Measurements from ENCODE around the gene GRIN3A.

GRIN3A gene

DNA sequence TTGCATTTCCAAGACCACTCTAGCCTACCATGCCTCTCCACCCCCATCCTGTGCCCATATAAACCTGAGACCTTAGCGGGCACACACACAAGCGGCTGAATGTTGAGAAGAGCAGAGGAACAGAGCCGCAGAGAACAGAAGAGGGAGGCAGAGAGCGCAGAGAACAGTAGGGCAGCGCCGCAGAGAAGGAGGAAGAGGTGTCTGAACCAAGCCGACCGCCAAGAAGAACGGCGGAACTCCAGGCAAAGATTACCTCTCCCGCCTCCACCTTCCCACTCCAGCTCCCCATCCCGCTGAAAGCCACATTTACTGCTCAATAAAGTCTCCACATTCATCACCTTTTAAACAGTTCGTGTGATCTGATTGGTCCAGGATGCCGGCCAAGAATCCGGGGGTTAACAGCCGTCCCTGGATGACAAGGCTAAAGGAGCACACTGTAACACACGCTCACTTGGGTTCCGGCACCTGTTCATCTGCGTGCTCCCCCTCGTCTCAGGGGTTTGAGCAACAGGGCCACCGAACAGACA, 33.2 kb downstream of the GRIN3A start:
- no peak for DNase-seq (ENCODE audit: low read depth)

DNA sequence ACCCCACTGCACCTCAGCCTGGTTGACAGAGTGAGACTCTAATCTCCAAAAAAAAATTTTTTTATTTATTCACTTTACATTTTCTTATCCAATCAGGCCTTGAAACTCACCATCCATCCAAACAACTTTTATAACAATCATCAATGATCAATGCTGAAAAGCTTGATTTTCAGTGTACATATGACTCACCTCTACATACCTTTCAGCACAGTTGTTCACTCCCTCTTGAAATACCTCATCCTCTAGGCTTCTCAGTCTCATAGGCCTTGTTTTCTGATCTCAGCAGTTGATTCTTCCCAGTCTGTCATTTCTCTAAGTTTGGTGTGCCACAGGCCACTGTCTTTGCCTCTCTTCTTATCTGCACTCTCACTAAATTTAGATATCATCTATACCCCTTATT, 36.2 kb downstream of the GRIN3A start:
- no peak for DNase-seq (ENCODE audit: low read depth)

DNA sequence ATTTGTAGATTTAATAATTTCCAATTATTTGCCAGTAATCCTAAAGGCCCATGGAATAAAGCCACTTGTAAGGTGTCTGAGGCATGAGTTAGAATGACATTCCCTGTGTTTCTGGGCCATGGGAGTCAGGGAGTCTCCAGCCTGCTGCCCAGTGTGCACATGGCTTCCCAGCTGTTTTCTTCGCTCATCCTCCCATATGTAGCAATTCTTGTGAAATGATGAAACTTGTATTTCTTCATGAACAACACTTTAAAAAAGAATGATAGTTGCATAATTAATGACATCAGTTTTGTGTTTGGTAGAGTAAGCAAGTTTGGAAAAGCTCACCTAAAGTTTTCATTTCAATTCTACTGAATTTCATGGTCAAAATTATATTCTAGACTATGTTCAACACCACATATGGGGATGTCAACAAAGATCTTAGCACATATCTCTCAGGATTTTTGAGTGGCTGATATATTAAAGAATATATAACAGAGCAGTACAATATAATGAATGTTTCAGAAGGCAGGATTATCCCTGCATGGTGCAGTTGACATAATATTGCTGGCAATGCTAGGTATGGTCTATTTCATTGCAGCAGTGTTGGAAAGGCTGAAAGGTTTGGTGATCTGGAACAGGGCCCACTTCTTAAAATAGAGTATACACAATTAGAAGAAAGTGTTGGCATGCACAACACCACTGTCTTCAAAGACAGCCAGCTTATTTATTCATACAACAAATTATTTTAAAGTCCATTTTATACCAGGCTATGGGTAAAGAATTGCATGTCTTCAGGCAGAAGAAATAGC, 44.7 kb downstream of the GRIN3A start:
- no peak for DNase-seq (ENCODE audit: low read depth)

DNA sequence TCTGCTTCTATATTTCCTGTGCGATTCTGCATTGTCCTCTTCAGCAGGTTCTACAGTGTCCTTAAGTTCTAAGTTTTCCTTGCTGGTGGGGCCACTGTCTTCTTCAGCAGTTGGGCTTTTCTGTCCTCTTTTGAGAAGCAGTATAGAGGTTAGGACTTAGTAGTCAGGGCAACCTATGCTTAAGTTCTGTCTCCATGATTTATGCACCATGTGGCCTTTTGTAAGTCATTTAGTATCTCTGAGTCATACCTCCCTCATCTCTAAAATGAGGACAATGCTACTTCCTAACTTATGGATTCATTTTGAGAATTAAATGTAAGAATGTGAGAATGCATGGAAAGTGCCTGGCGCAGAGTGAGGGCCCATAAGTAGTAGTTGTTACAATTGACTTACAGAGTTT, 46.8 kb downstream of the GRIN3A start:
- no peak for DNase-seq (ENCODE audit: low read depth)

DNA sequence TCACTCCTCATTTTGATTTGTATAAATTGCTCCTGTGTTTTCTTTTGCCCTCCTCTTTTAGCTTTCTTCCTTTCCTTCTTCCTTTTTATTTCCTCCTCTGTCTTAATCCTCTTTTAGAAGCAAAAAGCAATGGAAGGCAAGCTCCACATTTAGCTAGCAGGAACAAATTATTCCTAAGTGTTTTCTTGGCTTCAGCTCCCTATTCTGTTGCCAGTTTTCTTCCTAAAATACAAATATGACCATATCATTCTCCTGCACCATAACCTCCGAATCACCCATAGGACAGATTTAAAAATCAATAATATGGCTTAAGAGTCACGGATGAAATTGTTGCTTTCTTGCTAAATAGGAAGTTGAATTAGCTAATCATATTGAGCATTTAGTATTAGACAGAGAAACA, 49.4 kb downstream of the GRIN3A start:
- DNase-seq (ENCODE audit: low read depth), result no peak

DNA sequence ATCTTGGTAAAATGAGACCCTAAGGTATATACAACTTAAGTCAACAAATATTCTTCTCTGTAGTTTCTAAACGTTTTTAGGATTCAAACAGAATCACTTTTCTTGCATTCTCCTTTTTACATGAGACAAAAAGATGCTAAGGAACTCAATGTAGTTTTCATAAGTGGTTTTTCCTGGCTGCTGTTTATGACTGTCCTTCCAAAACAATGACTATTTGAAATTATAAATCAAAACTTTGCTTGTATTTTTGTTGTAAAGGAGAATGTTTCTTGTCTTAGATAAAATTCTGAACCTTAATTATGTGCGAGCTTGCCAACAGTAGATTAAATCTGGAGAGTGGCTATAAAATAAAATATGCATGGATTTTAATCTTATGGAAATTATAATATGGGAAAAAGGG, 53.8 kb downstream of the GRIN3A start:
- no peak for DNase-seq (ENCODE audit: low read depth)

DNA sequence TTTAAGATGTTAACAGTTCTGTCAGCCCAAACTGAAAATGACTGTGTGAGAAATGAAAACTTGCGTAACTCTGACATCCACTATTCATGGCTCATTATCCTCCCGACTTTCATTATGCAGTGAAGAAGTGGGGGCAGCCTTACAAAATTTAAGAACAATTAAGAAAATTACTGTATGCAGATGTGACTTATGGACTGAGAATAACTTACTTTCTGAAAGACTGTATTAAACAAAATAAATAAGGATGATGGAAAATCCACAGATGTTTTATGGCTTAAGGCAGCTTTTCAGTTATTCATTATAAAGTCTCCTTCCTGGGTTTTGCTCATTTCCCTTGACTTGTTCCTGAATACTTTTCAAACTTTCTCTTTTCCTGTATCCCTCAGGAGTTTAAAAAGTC, 55.2 kb downstream of the GRIN3A start:
- DNase-seq (ENCODE audit: low read depth), result no peak

DNA sequence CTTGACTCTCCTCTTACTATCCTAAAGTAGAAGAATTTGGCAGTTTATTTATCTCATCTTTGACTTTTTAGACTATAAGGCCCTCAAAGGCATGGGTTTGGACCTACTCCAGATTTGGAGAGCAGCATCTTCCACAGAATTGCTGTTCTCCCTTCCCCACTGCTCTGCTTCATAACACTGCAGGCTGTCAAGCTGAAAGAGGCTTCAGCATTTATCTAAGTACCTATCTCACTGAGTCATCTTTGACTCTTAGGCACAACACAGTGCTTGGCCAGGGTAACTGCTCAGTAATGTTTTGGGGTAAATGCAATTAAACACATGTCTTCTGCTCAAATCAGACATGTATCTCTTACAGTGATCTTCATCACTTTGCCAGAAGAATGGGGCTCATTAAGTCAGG, 60.6 kb downstream of the GRIN3A start:
- no peak for DNase-seq (ENCODE audit: low read depth)

DNA sequence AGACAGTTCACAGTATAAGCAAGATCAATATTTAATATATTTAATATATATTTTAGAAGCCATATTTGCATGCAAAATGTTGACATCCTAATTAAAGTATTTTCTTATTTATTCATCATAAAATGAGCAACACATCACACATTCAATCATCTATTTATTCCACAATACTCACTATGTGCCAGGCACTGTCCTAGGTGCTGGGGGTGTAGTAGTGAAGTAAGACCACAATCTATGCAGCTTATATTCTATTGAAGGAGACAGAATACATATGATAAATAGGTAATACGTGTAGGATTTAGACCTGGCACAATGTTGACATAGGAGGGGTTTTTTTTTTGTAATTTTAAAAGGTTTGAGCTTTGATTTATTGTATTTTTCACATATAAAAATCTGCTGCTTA, 63.1 kb downstream of the GRIN3A start:
- no peak for DNase-seq (ENCODE audit: low read depth)

DNA sequence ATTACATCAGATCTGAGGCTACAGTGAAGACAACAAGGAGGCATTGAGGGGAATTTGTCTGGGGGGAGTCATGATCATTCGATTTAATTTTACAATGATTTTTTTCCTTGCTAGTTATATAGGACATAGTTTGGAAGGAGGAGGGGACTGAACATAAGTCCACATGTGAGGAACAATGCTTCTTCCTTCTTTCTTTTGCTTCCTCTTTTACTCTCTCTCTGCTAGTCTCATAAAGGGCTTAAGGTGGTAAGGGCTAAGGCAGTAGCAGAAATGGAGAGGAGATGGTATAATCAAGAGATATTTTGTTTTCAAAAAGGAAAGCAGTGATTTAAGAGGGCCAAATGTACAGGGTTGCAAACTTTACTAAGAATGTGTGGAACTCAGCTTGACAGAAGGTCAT, 64.3 kb downstream of the GRIN3A start:
- DNase-seq (ENCODE audit: low read depth), result no peak

DNA sequence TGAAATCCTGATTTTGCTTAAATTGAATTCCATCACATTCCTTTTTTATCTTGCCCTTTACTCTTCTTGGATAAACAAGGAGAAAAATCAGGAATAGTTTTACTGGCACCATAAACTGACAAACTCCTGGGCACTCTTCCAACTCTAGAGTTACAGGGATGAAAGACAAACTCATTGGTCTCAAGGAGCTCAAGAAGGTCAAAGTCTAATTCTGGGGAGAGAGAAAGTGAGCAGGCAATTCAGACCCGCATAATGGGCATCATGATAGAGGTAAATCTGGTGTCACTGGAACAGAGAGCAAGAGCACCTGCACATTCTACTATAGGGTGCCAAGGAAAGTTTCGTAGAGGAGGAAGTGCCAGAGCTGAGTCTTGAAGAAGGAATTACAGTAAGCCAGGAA, 64.8 kb downstream of the GRIN3A start:
- no peak for DNase-seq (ENCODE audit: low read depth)

DNA sequence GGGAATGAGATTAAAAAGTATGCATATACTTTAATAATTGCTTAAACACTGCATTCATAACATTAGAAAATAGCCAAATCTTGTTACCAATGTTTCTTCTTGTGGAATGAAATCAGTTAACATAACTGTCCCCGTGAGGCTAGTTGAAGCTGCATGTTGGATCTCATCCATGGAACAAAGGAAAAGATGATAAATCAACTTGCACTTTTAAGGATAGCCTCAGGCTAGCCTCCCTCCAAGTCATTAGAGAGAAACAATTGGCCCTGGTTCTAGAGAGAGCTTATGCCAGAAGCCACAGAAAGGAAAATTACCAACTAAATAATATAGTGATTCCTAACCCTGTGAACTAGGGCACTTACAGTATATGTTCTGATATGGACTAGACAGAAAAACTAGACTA, 66.9 kb downstream of the GRIN3A start:
- no peak for DNase-seq (ENCODE audit: low read depth)

DNA sequence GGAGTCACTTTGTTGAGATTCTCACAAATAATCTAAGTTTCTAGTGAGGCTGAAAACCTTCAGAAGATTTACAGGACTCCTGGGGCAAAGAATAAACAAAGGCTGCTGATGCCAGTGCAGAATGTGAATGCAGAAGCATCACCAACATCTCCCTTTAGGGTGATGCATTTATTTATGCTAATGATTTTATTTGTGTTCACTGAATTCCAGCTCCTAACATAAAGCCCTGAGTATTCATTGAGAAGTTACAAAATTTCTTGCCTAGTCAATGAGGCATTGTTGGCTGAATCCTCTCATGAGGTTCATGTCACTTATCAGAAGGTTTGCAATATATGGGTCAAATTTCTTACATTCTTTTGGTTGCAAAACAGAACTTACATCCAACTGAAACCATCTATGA, 70.0 kb downstream of the GRIN3A start:
- DNase-seq (ENCODE audit: low read depth), result no peak

DNA sequence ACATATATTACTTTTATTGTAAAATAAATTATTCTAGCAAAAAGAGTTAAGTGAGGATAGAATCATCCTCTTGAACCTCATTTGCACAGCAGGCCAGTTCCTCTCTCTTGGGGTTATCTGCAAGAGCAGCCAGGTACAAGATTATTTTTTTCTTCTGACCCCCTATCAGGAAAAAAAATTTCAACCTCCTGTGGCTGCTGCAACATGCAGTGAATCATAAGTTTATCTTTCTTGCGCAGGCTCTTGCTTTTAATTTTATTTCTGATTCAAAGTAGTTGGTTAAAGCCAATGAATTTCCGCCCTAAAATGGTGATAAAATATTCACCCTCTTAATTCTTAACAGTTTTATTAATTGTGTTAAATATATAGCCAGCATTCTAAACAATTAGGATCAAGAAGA, 74.0 kb downstream of the GRIN3A start:
- no peak for DNase-seq (ENCODE audit: low read depth)

DNA sequence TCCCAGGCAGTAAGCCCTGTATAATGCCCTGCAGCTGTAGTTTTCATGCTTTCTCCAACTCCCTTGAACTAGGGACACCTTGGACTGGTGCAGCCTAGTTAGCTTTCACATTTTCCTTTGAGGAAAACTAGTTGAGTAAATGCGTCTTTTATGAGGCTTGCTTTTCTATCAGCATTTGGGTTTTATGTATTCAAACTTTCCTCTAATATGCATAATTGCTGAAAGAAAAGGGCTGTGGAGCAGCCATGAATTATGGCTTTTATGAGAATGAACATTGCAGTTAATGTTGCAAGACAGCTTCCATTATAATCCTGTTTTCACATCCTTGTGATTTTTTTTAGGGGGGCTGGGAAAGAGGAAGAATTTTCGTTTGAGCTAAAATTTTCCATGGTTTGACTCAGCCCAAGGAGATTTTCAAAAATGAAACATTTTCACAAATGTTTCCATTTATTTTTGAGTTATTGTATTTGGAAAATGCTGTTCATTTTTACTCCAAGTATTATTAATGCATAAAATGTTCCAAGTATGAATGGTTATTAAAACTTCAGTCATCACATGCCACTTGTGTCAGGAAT, 85.8 kb downstream of the GRIN3A start:
- DNase-seq (ENCODE audit: low read depth), result no peak

DNA sequence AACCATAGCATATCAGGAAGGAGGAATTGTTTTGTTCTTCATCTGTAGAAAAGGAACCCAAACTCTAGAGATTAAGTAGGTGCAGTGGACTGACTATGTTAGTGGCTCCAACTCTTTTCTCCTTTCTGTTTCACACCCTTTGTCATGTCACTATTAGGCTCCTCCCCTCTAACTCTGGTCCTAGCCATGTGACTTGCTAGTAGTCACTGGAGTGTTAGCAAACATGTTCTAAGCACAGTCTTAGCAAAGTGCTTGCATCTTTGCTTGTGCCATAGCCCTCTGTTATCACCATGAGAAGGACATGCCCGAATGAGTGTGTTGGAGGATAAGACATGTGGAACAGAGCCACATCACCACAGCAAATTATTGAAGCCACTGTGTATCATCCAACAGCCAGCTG, 88.3 kb downstream of the GRIN3A start:
- DNase-seq (ENCODE audit: low read depth), result no peak

DNA sequence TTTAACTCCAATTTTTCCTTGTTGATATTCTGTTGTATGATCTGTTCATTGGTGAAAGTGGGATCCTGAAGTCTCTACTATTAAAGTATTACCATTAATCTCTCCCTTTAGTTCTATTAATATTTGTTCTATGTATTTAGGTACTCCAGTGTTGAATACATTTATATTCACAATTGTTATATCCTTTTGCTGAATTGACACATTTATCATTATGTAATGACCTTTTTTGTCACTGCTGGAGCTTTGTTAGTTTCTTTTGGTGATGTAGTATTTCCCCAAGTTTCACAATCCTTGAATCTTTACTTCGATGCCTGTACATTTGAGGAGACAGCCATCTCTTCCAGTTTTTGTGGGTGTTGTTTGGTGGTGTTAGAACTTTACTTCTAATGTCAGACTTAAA, 90.0 kb downstream of the GRIN3A start:
- DNase-seq (ENCODE audit: low read depth), result no peak

DNA sequence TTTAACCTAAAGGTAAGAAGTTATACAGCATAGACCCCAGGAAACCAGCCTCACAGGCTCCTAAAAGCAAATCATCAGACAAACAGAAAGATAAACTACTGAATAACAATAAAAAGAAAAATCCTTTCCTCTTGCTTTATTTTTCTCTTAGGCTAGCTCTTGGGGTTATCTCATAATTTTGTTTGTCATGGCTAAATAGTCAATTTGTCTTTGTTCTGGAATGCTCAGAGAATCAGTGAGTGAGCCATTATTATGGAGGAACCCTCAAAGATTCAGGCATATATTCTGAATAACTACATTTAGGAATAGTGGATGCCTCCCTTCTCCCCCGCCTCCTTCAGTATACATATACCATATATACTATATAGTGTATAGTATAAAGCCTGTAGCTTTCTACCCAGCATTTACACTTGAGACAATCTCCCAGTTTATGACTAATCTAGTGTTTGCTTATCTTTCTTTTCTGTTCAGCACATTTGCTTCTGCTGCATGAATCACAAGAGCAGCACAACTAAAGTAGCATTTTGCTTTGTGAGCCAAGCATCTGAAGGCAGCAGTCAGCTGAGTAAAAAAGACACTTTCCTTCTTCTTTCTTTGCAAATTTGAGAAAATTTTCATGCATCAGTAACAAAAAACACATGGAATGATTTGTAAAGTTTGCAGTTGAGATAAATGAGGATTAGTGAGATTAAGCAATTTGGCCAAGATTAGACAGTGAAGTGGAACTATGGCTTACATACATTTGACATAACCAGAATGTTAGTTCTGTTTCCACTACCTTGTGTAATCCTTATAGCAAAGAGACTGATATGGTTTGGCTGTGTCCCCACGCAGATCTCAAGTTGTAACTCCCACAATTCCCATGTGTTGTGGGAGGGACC, 98.4 kb downstream of the GRIN3A start:
- no peak for DNase-seq (ENCODE audit: low read depth)

DNA sequence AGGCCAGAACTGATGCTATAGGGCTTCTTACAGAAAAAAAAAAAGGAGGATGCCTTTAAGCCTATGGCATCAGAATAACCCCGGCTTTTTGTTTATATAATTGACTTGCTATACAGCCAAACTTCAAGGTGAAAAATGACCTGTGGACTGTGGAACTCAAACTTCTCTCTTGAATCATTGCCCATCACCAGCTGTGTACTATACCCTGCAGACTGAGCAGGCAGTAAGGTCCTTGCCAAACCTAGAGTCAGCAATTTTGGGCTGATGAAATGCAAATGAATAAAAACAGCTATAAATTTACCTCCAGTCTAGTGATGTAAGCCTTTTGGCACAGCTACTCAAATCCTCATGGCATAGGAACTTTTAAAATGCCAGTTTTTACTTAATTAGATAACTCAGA, 99.1 kb downstream of the GRIN3A start:
- no peak for DNase-seq (ENCODE audit: low read depth)

DNA sequence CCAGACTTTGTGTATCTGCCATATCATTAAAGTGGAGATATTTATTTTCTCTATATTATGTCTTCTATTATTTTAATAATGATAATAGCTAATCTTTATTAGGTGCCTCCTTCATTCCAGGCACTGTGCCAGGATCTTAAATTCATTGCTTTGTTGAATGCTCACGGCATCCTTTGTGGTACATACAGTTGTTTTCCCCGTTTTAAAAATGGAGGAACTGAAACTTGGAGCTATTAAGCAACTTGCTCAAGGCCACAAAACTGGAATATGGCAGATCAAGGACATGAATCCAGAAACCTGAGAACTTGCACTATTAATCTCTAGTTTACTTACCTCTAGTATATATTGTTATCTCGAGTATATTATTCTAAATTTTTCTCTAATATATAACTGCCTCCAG, 102.2 kb downstream of the GRIN3A start:
- DNase-seq (ENCODE audit: low read depth), result no peak

DNA sequence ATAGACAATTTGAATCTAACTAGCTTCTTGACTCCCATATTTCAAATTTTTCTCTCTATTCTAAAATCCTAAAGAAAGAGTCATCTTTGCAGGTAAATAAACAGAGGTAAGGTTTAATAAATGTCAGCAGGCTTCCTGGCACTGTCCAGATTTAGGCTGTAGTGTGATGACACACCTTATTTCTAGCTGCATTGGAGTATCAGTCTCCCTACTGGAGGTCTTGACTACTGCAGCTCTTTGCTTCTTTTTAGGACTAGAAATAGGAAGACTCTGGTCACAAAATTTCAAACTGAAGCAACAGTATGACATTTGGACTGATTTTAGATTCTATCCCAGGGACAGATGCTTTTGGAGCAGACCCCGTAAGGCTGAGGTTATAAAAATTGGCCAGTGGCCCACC, 103.0 kb downstream of the GRIN3A start:
- no peak for DNase-seq (ENCODE audit: low read depth)

DNA sequence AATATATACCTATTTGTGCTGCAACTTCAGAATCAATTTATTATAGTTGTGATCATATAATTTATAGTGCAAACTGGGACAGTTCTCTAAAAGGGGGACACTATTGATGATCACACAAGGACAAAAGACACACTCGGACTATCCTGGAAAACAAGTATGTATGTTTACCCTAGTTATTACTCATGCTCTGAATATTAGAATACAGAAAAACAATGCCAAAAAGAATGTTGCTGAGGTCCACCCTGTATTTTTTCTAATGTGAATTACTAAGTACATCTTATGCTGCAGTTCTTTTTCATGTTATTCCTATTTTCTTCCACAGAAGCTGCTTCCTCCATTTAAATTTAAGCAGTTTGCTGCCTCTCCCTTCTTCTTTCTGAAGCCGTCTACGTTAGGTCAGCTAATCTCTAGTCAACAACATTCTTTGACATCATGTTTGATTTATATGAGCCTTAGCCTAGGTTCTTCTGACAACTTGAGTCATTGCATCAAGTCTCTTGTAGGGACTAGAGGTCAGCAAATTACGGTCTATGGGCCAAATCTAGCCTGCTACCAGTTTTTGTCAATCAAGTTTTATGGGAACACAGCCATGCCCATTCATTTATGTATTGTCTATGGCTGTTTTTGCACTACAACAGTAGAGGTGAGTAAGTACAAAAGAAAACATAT, 103.6 kb downstream of the GRIN3A start:
- DNase-seq (ENCODE audit: low read depth), result no peak

Measured in GM04504 (cell line).